Breast epithelium (tissue), 3 donors: Measurements from ENCODE around the gene COL15A1.

ENCODE experiments used
- POLR2AphosphoS5 ChIP-seq, 3 donors: sonication (generic); formaldehyde crosslinking; IDR thresholded peaks; one replicate each; pipeline ENCODE4 v1.6.1; 2017; ENCODE audit warnings: antibody characterized with exemption in 3 of 3
- TF ChIP-seq, protein P1 (sequence below), 3 donors: fragments of 450-650 bp; IDR thresholded peaks; one replicate each; pipeline ENCODE4 v1.5.1; 2016 to 2017; ENCODE audit warnings: antibody characterized with exemption in 3 of 3, mild to moderate bottlenecking in 3 of 3, moderate library complexity in 3 of 3

DNA sequence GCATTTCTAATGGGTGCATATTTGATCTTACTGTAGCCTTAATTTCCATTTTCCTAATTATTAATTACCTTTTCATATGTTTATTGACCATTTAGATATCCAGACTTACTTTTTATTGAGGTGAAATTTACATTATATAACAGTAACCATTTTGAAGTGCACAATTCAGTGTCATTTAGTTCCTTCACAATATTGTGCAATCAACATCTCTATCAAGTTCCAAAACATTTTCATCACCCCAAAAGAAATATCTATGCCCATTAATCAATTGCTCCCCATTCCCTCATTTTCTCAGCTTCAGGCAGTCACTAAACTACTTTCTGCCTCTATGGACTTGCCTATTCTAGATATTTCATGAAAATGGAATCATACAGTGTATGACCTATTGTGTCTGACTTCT lies 5.9 kb downstream of the COL15A1 start:
- TF ChIP-seq, protein P1, sequence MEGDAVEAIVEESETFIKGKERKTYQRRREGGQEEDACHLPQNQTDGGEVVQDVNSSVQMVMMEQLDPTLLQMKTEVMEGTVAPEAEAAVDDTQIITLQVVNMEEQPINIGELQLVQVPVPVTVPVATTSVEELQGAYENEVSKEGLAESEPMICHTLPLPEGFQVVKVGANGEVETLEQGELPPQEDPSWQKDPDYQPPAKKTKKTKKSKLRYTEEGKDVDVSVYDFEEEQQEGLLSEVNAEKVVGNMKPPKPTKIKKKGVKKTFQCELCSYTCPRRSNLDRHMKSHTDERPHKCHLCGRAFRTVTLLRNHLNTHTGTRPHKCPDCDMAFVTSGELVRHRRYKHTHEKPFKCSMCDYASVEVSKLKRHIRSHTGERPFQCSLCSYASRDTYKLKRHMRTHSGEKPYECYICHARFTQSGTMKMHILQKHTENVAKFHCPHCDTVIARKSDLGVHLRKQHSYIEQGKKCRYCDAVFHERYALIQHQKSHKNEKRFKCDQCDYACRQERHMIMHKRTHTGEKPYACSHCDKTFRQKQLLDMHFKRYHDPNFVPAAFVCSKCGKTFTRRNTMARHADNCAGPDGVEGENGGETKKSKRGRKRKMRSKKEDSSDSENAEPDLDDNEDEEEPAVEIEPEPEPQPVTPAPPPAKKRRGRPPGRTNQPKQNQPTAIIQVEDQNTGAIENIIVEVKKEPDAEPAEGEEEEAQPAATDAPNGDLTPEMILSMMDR (IDR thresholded peaks at IDR 0.05): no peak
- TF ChIP-seq POLR2AphosphoS5 (IDR thresholded peaks at IDR 0.05): no peak
